GM18873 (cell line): ENCODE results near the gene VDR.

Experiments used
- ATAC-seq: cut with Tn5 transposase; IDR thresholded peaks from one replicate; pipeline ENCODE4 v1.9.1; 2021; ENCODE audit warnings: mild to moderate bottlenecking, moderate library complexity, moderate number of reproducible peaks; ENCODE audit not compliant: unreplicated experiment, low FRiP score

The VDR gene

DNA sequence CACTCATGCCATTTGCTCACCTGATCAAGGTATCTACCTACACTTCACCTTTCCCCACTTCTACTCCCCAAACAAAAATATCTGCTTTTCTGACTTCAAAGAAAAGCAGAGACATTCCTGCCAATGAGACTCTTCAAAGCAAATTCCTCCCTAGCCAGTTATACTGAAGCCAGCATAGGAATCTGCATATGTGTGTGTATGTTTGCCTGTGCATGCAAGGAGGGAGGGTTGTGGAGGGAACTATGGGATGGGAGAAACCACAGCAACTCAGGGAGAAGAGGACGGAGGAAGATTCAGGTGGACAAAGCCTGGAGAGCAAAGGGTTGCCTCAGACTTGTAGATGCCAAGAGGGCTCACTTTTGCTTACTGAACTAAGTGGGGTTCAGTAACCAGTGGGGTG is 26.4 kb upstream of the VDR start:
- ATAC-seq = no peak

DNA sequence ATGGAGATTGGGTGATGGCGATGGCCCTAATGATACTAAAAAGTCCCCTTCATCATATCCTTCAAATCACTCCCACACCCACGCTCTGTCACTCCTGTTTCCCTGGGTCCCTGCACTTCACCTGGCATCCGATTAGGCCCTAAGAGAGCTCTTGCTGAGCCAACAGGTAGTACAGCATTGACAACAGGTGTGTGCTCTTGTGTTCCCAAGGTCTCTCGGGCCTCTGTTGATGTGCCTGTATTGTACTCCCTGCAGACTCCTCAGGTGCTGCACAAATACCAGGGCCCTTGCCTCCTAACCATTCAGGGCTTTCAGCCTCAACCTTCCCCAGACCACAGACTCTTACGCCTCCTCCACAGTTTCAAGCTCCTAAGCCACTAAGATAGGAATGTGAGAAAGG is 25.8 kb upstream of the VDR start:
- ATAC-seq = no peak

DNA sequence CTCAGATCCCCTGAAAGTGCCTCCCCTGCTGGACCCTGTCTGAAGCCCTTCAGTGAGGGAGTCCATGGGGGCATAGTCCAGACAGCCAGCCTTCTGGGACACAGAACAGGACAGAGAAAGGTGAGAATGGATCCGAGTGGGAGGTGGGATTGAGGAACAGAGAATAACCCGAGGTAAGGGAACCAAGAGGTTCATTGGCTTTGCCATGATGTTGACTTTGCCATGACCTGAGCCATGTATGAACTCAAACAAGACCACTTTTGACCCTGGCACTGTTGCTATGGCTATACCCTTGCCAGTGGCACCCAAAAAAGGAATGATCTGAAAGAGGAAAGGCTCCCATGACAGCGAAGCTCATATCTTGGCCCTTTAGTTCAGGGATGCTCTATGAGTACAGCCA is 22.6 kb upstream of the VDR start:
- no peak for ATAC-seq

DNA sequence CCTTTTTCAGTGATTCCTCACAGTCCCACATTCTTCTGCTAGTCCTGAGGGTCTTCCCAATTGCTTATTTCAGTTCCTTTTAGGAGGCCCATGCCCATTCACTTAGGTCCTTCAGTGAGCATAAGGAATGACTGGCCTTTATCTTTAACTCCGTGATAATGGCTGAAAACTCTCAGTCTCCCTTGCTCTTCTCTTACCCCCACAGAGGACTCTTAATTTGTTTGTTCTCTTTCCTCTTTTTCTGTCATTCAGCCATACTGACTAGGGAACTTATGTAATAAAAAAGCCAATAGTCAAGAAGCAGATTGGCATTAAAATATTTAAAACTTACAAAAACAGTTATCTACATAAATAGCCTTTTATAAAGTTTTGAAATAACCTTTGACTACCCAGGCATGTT is 17.1 kb upstream of the VDR start:
- ATAC-seq = no peak

DNA sequence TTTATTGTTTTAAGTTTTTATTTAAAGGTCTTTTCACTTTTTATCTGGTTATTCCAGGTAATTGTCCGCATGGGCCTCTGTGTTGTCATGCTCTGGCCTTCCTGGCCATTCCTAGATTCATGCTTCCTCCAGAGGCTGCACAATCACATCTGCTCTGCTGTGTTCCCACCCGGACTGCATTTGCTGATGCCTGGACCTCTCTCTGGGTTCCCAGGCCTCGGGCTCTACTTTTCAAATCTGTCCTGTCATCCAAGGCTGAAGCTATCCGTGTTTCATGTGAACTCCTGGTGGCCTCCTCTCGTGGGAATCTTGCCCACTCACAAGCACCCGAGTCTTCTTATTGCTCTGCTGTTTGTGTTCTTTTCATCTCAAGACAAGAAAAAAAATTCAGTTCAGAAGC is 16.1 kb upstream of the VDR start:
- no peak for ATAC-seq

DNA sequence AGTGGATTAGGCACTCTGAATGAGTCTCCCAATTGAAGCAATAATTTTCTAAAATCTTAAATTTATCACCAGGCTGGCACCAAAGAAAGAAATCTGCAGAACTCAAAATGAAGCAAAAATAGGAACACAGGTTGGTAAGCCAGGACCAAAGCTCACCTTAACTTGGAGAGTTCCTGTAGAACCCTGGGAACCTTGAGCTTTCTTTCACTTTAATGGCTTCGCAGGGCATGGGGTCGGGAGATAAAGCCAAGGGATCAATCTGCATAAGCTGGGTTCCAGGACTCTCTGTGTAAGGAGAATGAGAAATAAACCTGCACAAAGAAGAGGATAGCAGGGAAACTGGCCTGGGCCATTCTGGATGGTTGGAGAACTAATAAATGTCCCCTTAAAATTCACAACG is 8.3 kb upstream of the VDR start:
- ATAC-seq = no peak

DNA sequence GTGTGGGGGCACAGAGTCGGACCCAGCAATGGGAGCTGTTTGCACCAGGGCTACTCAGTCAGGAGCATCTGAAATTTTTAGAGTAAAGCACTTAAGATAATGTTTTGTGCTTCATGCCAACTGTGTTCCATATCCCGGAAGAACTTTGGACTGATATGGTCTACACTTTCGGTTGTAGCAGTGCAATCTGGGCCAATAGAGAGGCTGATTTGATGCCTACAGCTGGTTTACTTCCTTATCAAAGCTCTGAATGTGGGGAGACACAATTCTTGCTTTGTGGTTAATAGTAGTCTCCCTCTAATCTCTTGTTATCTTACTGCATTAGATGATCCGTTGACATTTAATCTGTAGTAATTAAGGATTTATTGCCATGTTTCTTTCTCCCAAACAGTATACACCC is 7.8 kb upstream of the VDR start:
- no peak for ATAC-seq

DNA sequence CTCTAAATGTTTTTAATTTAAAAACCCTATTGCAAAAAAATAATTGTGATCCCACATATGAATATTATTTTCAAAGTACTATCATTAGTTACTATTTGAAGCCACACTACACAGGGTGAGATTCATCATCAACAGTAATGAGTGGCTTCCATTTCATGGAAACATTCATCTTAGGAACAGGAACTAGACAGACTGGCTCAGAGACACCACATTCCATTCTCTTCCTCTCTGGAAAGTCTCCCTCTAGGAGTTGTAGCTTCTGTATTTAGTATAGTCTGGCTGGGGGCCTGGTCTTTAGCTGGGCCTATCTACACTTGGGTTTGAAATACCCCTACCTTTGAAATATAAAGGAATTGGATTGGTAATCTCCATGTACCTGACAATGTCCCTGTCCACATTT is 6.2 kb upstream of the VDR start:
- no peak for ATAC-seq

DNA sequence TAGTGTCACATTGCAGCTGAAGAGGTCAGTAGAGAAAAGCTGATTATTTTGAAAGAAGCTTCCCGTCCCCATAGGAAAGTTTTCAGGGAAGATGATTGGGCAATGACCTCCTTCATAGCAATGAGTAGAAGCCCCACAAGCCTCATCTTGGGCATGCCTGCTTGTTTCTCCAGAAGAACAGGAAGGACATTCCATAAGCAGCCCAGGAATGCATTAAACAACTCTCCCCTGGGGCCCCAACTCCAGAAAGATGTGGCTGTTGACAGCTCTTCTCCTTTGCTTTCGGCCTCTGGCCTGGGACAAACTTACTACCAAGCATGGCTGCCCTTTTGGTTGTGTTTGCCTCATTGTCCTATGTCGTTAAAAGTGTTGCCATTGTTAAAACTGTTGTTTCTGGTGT is 5.7 kb upstream of the VDR start:
- no peak for ATAC-seq

DNA sequence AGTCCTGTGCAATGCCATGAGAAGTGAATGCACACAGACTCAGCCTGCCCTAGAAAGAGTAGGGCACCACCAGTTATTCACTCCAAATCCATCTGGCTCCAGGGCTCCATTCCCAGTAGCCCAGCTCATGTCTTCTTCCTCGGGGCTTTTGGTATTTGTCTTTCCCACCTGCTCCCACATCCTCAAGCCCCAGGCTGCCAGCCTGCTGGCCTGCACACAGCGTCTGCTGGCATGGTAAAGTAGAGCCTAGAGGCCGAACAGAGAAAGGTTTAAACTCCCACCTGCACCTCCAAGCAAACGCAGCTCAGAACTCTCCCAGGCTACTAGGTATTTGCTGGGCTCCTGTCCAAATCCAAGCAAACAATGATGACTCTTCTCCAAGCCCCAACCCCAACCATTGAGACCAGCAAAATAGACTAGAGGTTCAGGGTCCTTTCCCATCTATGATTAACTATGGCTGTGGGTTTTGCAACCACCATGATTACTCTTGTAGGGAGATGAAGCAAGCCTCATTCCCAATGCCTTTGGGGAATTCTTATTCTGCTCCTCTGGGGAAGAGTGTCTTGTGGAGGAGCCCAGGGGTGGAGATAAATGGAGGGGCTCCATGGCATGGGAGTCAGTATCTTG is 5.2 kb upstream of the VDR start:
- no peak for ATAC-seq

DNA sequence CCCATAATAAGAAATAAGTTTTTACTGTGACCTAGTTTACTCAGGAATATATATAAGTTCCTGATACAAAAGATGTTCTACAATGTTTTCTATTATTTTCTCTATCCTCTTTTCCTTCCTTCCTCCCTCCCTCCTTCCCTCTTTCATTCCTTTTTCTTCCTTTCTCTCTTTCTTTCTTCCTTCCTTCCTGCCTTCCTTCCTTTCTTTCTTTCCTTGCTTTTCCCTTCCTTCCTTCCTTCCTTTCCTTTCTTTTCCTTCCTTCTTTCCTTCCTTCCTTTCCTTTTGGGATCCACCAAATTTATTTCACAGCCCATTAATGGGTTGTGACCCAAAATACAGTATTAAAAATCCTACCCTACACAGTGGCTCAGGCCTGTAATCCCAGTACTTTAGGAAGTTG is 3.9 kb upstream of the VDR start:
- no peak for ATAC-seq

DNA sequence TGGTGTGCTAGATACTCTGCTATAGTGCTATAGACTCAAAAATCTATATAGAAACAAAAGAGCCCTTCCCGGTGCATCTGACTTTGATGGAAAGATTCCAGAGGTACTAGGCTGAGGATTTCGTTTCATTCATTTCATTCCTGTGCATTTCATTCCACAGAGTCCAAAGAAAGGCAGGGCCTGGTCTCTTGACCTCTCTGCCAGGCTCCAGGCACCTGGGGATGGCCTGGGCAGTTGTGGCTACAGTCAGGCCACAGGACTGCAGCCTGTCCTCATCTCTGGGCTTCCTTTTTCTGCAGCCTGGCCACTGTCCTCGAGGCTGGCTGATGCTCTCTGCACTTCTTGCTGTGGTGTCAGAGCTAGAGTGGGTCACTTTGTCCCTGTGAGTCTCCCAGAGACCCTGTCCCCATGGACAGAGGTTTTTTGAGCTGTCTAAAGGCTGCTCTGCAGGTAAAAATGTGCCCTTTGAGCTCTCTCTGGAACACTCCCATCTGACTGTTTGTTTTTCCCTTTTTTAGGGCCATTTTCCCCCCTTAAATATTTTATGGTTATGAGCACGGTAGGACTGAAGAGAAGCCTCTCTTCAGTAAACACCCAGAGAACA is 3.2 kb upstream of the VDR start:
- ATAC-seq = no peak

DNA sequence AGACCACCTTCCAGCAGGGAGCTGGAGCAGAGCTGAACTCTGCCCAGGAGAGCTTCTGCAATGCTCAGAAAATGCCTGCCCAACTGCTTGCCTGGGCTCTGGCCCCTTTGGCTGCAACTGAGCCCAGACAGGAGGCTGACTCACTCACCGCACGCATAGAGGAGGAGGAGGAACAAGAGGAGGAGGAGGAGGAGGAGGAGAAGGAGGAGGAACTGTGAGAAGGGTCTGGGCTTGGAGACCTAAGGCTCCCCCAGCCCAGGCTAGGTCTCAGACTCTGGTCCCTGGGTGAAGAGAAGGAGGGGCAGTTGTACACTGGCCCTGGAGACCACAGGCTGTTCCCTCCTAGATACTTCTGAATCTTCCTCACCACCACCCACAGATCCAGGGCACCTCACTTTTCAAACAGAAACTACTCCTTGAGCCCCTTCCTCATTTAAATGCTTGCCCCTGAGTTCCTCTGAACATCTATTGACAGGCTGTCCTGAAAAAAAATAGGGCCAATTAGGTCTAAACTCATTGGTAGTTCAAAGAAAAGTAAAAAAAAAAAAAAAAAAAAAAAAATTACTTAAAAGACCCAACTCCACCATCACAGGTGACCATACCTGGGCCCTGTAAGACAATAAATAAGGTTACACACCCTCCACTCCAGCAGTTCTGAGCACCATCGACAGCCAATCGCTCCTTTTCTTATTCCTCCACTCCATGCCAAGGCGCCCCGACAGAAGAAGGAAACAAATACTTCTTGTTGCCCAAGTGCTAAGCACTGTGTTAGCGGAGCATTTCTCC is 674 bp downstream of the VDR start:
- no peak for ATAC-seq

DNA sequence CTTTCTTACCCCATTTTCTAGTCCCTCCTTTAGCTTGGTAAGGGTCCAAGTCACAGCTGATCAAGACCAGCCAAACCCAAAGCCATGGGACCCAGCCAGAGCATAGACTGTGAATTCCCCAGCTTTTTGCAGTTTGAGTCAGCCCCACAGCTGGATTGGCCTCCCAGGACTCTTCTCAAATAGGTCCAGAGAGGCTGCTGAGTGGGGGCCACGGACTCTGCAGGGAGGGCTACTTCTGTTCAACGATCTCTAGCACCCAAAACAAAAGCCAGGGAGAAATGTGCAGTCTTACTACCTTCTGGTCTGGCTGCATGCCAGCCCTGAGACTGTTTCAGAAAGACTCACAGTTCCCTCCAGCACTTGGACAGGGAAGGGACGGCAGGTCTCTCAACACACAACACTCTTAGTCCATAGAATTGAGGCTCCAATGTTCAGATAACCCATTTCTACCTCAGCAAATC is 1.6 kb downstream of the VDR start:
- no peak for ATAC-seq

DNA sequence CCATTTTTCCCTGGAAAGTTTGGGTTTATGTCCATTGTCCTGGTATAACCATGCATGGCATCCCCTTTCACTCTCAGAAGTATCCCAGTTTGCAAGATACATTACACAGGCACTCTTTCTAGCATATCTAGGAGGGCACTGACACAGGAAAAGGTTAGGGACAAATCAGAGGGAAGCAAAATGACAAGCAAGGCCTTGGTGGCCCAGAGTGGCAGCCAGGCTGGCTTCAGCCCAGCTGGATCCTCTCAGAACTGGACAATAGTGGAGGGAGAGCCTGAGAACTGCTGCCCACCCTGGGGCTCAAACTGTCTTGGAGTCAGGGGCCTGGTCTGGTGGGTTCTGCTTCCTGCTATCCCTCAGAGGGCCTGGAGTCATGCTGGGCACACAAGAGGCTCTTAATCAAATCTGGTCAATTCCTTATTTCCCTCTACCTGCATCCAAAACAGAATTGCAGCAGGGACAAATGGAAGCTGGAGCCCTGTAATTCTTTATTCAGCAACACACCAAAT is 2.6 kb downstream of the VDR start:
- ATAC-seq = no peak

DNA sequence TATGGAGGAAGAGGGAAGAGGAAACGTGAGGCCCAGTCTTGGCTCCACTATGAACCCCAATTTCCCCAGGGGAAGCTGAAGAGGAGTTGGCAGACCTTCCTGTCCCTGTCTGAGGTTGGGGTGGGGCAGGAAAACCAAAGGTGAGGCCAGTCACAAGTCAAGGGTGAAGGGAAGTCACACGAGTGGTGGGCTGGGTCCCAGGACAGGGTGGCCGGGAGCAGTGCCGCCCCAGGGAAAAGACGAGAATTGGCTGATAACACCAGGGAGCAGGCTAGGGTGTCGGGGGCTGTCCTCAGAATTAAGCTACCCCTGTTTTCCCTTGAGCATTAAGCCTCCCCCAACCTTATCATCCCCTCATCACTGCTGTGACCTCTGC is 3.1 kb downstream of the VDR start:
- ATAC-seq = no peak

DNA sequence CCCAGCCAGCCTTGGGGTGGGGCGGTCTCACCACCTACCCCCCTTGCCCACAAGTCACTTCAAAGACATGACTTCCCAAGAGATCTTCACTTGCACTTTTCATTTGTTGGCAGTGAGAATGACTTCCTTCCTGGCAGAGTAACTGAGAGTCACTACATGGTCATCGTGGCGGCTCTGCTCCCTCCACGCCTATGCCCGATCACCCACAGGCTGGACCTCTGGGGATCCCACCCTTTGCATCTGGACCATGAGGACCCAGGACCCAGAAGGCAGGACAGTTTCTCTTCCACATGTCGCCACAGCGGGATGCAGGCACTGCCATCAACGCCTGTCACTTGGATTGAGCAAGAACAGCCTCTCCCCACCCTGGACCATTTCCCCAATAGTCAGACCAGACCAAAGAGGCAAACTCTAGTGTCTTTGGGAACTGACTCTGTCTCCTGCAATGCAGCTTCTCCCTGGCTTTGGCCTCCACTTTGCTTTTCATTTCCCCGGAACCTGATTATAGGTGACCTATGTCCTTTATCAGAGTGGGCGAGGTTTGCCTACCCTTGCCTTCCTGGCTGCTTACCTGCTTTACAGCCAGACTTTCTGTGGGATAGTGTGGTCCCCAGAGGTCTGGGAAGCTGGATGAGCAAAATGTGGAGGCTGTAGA is 3.6 kb downstream of the VDR start:
- no peak for ATAC-seq

DNA sequence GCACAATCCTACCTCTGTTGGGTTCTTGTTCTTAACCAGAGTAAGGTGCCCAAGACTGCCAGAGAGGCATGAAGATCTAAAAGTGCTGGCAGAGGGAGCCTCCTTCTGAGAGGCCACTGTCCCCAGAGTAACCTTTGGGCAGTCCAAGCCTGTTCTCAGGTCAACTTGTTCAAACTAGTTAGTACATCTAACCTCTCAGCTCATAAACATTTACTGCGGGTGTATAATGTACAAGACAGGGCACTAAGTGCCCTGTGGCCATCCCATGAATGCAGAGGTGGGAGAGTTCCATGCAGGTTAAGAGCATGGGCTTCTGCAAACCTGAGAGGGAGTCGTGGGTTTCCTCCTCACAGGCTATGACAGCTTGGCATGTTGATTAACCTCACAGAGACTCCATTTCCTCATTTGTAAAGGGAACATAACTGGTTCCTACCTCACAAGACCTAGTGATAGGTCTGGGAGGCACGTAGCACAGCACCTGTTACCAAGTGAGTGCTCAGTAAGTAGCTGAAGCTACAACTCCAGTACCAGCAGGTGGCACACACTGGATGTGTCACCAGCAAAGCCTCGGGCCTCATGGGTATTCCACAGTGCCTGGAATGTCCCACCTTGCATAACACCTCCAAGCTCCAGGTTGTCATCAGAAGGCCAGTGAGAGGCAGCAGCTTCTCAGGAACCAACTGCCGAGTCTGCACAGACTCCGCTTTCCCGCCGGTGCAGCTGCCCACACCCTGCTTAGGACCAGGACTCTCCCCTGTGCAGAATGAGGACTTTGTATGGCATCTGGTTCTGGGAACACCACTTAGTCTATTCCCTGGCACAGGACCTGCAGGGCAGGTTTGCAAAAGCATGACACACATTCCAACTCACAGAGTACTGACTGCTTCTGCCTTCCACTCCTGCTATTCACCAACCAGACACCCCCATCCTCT is 4.4 kb downstream of the VDR start:
- ATAC-seq = no peak

DNA sequence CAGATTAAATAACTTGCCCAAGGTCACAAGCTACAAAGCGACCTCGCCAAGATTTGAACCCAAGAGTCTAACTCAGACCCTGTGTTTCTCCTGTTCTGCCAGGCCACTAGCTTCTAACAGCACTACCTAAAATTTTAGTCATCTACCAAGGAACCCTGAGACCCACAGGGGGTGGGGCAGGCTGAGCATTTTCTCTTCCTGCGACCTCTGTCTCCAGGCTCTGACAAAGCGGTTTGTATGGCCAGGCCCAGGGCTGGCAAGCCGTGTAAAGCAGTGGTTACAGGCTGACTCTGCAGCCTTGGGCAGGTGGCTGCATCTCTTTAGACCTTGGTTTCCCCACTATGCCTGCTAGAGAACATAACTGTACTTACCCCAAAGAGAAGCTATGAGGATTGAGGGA is 5.3 kb downstream of the VDR start:
- ATAC-seq = no peak

DNA sequence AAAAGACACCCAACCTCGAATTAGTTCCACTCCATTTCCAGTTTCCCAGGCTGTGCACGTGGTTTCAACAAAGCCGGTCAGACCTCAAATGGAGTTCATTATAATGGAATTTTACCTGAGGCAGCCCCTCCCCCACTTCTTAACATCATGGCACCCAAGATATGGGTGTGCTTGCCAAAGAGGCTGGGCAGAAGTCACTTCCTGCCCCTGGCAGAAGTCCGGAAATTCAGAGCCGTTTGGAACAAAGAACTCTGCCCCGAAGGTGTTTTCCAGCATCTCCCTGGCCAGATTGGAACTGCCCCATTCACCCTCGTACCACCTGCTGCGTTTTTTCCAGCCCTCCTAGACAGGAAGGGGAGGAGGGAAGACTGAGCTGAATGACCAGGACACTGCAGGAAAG is 8.2 kb downstream of the VDR start:
- no peak for ATAC-seq
